Erythroblast (primary cell): ENCODE data around the gene MBLAC1.

Experiments used
- DNase-seq, 2 experiments: peaks; one replicate each; lab custom pipeline; 2025; lab: John Stamatoyannopoulos, UW
- GATA1 ChIP-seq: IDR thresholded peaks from 2 replicates; pipeline ENCODE4 v1.6.1; 2011; ENCODE audit warnings: low read depth, mild to moderate bottlenecking, control low read depth, low read length, moderate library complexity
- POLR2A ChIP-seq: IDR thresholded peaks from 2 replicates; pipeline ENCODE4 v1.6.1; 2011; ENCODE audit warnings: mild to moderate bottlenecking, low read length

Gene MBLAC1

GRCh38 chr7:100090527-100091410 is 36.0 kb upstream of the MBLAC1 start:
- DNase-seq = no peak
- TF ChIP-seq POLR2A = no peak
- no peak for TF ChIP-seq GATA1

DNA sequence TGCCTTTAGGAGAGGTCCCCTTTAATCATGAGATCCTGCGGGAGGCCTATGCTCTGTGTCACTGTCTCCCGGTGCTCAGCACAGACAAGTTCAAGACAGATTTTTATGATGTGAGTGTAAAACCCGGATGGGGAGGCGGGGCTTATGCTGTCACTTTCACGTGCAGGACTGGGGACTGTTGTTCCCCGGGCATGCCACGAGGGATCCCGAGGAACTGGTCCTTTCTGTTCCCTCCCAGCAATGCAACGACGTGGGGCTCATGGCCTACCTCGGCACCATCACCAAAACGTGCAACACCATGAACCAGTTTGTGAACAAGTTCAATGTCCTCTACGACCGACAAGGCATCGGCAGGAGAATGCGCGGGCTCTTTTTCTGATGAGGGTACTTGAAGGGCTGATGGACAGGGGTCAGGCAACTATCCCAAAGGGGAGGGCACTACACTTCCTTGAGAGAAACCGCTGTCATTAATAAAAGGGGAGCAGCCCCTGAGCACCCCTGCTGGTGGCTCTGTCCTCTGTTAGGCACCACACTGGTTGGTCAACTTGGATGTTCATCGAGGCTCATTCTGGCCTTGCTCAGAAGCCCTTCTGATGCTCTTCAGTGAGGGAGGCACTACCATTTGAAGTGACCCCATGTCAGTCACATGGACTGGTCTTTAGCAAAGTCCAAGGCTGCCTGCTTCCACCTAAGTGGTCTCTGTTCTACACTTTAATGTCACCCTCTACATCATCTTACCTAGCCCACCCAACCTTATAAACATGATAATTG is 35.2 kb upstream of the MBLAC1 start:
- TF ChIP-seq POLR2A (peak; percentile 38), GATA1 (no peak)
- peak; percentile 42 to 52 for DNase-seq

DNA sequence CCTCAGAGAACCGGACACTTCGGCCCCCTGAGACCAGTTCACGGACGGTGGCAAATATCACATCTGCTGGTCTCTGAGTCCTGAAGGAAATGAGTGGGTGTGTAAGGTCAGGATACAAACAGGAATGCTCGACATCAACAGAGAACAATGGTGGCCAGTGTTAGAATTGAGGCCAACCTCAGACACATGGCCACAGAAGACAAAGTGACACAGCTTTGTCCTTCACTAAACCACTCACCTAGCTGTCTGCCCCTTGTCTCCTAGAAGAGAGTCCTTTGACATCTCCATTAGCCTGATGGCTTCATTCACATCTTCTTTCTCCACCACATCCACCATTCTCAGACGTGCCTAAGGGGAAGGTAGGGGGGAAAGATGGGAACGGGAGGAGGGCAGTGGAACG is 33.7 kb upstream of the MBLAC1 start:
- DNase-seq = no peak
- TF ChIP-seq POLR2A (no peak), GATA1 (no peak)

DNA sequence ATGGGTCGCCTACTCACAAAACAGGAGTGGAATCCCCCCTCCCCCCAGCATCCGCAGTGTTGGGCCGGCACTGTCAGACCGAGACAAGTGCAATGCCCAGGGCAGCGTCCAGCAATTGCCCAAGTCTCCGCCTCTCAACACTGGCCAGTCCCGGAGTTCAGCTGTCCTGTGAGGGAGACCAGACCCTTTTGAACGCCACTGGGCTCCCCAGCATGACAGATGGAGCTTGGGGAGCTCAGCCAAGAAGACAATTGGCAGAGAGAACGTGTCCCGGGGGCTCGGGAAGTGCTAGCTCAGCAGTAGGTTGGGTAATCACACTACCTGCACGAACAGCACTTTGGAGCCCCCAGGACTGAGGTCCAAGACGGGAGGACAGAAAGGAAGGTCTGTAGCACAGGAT is 33.3 kb upstream of the MBLAC1 start:
- no peak for TF ChIP-seq GATA1
- no peak for TF ChIP-seq POLR2A

GRCh38 chr7:100093925-100094486 is 32.8 kb upstream of the MBLAC1 start:
- peak; percentile 38 for TF ChIP-seq POLR2A
- no peak for TF ChIP-seq GATA1

More for the DNA sequence above, 33.3 kb upstream of the MBLAC1 start:
- DNase-seq = no peak

DNA sequence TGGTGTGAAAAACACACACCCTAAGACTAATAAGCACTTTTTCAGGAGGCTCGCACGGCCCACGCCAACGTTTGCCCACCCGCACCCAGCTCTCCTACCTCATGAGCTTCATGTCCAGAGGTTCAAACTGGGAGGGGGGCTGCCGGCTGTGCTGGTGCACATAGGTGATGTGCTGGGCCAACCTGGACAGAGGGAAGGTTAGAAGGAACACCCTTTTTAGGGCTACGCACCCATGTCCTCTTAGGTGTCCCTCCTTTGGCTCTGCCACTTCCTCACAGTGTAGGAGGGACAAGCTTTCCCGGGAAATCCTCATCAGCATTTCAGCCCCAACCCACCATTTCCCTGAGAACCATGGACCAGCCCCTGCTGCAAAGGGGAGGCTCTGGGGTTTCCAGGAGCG is 31.5 kb upstream of the MBLAC1 start:
- no peak for DNase-seq
- TF ChIP-seq POLR2A = no peak
- TF ChIP-seq GATA1 = no peak

More at GRCh38 chr7:100093925-100094486, 32.8 kb upstream of the MBLAC1 start:
- no peak for DNase-seq

DNA sequence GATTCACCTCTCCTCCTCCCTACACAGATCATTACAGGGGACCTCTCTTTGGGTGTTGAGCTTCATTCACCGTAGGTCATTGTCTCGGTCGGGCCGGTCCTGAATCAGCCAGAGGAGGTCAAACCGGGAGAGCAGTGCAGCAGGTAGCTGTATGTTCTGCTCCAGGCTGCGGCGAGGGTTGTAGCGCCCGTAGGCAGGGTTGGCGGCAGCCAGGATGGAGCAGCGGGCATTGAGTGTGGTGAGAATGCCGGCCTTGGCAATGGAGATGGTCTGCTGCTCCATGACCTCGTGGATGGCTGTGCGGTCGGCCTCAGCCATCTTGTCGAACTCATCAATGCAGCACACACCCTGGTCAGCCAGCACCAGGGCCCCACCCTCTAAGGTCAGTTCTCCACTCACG is 31.1 kb upstream of the MBLAC1 start:
- DNase-seq = no peak
- TF ChIP-seq POLR2A (no peak), GATA1 (no peak)

- DNase-seq = no peak
- TF ChIP-seq GATA1 = no peak
- TF ChIP-seq POLR2A = no peak
Observed at GRCh38 chr7:100098913-100099312, 27.9 kb upstream of the MBLAC1 start.

DNA sequence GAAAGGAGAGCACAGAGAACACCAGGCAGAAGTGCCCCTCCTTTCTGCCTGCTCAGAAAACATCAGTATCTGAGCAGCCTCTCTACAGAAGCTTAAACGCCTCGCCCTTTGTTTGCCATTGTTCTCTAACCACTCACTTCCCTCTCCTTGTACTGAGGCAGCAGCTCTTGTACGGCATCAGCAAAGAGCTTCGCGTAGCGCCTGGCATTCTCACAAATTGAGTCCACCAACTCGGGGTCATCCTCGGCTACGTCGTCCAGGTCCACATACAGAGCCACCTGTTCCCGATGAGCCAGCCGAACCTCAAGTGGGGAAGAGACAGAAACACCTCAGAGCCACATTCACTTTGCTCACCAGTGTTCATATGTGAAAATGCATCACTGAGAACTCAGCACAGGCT is 27.3 kb upstream of the MBLAC1 start:
- no peak for DNase-seq
- TF ChIP-seq POLR2A (no peak), GATA1 (no peak)

DNA sequence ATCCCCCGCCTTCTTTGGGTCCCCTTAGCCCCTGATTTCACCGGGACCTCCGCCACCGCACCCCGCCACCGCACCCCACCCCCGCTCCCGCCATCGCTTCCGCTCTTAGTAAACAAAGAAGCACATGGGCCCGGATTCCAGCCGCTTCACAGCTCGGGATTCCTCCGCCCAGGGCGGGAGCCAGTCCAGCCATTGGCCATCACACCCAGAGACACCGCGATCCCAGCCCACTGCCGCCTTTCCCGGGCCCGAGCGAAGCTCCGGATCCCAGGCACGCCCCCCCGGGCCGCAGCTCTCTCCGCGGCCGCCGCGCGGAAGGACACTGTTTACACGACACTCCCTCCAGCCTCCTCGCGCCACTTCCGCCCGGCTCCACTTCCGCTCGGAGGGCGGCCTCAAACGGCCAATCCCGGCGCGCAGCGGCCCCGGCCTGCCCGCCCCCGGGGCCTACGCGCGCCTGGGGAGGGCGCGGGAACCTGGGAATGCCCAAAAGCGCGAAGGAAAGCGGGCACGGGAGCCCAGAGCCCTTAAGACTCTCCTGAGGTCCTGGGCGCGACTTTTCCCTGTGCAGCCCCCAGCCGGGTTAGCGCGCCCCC is 26.2 kb upstream of the MBLAC1 start:
- no peak for TF ChIP-seq POLR2A
- peak; percentile 96 to 97 for DNase-seq

DNA sequence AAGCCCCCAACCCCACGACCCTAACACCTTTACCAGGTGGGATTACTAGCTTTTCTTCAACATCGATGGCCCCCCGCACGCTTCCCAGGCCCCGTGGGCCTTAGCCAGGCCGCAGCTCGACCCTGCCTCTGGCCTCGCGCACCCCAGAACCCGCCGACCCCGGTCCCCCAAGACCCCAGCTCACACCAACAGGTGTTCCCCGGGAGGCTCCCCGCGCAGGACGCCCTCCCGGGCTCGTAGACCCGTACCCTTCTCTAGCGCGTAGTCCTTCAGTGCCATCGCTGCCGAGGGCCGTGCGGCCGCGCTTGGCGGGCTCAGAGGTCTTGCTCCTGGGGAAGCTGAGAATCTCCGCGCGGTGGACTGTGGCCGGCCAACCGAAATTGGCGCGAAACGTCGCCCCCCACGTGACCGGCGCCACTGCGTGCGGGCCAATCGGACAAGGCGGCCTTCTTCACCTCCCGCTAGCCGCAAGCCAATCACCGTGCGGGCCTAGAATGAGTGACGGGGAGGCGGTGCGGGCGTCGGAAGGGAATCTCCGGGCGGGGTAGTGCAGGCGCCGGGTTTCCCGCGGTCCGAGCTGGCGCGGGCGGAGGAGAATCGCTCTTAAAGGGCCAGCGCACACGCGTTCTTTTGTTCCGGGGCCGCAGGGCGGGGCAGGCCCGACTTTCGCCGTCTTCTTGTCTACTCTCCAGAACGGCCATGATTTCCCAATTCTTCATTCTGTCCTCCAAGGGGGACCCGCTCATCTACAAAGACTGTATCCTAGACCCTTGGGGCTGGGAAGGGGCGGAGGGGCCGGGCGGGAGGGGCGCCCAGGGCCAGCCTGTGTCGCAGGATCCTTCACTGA is 25.5 kb upstream of the MBLAC1 start, which contains the start of the genes AP4M1 and MCM7:
TSS of gene AP4M1 (plus strand) at position 628 of the 847 bp plus-strand sequence. CDS start at position 700, 72 bp downstream.
TSS of gene MCM7 (minus strand) at position 382 of the 847 bp plus-strand sequence. CDS start at position 279, 103 bp downstream.
- DNase-seq = peak; percentile 99
- TF ChIP-seq GATA1 (no peak), POLR2A (peak; percentile 88)
